Neural crest cell (in vitro differentiated cells): ENCODE results near the gene VANGL2. TPM values are rescaled to one million over a fixed set of nuclear protein-coding genes. Genes with fewer than 3 reads are reported as not detected.
"Not testable (repeated sequence)": the region's sequence is repeated elsewhere in the genome, so short reads cannot be mapped to it uniquely, and the experiment has no call there.

ENCODE experiments used
- DNase-seq: peaks from one replicate; pipeline ENCODE4 v3.0.0; 2021; ENCODE audit warnings: low read depth, mixed read lengths, low spot score
- H3K27ac Mint-ChIP-seq: one replicate; pipeline ENCODE4 v1.8.0; 2021; ENCODE audit warnings: mild to moderate bottlenecking, mixed read lengths; ENCODE audit not compliant: unreplicated experiment
- H3K27me3 Mint-ChIP-seq: 2 replicates; pipeline ENCODE4 v1.8.0; 2021; ENCODE audit warnings: low read depth, mild to moderate bottlenecking, mixed read lengths
- H3K36me3 Mint-ChIP-seq: 2 replicates; pipeline ENCODE4 v1.8.0; 2021; ENCODE audit warnings: low read depth, mild to moderate bottlenecking, mixed read lengths
- H3K4me1 Mint-ChIP-seq: 2 replicates; pipeline ENCODE4 v1.8.0; 2021; ENCODE audit warnings: mixed read lengths
- H3K4me3 Mint-ChIP-seq: one replicate; pipeline ENCODE4 v1.8.0; 2021; ENCODE audit warnings: mild to moderate bottlenecking, mixed read lengths
- H3K9me3 Mint-ChIP-seq: 2 replicates; pipeline ENCODE4 v1.8.0; 2021; ENCODE audit warnings: mixed read lengths
- total RNA-seq: library from RNA; stranded (reverse); gene quantifications from 2 replicates; pipeline ENCODE4 v1.2.1, GENCODE V29; 2021
- TF ChIP-seq, protein P1 (sequence below): fragments of 200-600 bp; sonication (generic); conservative IDR thresholded peaks from 2 replicates; pipeline ENCODE4 v1.5.0; 2021; ENCODE audit warnings: antibody characterized with exemption, mild to moderate bottlenecking

The VANGL2 gene
- total RNA-seq, 1 donor from 2014 or later: 109 TPM

DNA sequence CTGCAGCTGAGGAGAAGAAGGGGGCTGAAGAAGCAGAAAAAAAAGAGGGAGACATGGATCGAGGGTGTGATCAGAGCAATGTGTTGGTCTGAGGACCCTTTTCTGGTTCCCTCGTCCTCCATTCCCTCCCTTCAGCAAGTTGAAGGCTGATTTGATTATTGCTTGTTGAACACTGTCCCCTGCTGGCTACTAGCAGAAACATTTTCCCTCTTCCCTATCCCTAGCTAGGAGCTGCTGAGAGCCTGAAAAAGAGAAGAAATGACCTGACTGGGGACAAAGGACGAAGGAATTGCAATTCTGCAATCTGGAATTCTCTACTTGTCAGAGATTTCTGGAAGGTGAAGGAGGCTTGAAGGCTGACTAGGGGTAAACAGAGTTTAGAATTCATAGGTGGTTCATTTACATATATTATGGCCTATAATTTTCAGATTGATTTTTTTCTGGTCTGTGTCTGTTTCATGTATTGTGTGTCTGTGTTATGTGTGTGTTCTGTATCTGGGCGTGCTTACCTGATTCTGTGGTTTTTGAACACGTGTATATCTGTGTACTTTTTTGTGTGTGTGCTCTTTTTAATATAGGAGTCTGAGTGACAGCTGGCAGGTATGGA, 23.7 kb upstream of the VANGL2 start:
- Mint-ChIP-seq H3K27me3 (no peaks in the 10 kb centered on the region), H3K4me1 (peaks cover 35% of the 10 kb centered on the region), H3K4me3 (peak overlapping the region; percentile 65), H3K27ac (peak overlapping the region; percentile 88), H3K9me3 (no peaks in the 10 kb centered on the region), H3K36me3 (no peaks in the 10 kb centered on the region)
- DNase-seq: peak; percentile 36
- TF ChIP-seq, protein P1, sequence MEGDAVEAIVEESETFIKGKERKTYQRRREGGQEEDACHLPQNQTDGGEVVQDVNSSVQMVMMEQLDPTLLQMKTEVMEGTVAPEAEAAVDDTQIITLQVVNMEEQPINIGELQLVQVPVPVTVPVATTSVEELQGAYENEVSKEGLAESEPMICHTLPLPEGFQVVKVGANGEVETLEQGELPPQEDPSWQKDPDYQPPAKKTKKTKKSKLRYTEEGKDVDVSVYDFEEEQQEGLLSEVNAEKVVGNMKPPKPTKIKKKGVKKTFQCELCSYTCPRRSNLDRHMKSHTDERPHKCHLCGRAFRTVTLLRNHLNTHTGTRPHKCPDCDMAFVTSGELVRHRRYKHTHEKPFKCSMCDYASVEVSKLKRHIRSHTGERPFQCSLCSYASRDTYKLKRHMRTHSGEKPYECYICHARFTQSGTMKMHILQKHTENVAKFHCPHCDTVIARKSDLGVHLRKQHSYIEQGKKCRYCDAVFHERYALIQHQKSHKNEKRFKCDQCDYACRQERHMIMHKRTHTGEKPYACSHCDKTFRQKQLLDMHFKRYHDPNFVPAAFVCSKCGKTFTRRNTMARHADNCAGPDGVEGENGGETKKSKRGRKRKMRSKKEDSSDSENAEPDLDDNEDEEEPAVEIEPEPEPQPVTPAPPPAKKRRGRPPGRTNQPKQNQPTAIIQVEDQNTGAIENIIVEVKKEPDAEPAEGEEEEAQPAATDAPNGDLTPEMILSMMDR: peak; percentile 89

DNA sequence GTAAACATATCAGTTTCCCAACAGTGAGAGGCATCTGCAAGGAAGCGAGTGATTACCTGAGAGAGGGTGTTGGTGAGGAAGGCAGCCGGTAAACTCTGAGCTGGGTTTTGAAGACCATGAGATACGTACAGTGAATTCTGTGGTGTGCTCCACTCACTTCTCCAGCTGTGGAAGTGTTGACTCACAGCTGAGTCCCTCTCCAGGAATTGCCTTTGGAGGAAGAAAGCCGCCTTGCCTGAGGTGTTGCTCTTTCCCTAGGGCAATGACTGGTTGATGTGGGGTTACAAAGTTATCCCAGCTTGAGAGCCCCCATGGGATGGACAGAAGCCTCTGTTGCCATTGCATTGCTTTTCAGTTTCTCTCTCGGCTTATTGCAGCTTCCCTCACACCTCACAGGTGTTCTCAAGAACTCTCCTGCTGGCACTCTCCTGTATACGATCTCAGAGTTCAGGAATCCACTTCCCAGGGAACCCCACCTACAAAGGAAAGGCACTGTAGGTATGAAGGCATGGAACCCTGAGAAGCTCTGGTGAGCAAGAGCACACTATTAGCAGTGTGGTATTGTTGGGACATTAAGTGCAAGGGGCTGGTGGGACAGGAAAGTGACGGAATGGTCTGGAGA, 22.7 kb upstream of the VANGL2 start:
- Mint-ChIP-seq H3K9me3 (no peaks in the 10 kb centered on the region), H3K4me3 (no peak overlapping the region), H3K36me3 (no peaks in the 10 kb centered on the region), H3K27ac (peak overlapping the region; percentile 51), H3K4me1 (peaks cover 33% of the 10 kb centered on the region), H3K27me3 (no peaks in the 10 kb centered on the region)
- TF ChIP-seq, protein P1: no peak
- DNase-seq: no peak

DNA sequence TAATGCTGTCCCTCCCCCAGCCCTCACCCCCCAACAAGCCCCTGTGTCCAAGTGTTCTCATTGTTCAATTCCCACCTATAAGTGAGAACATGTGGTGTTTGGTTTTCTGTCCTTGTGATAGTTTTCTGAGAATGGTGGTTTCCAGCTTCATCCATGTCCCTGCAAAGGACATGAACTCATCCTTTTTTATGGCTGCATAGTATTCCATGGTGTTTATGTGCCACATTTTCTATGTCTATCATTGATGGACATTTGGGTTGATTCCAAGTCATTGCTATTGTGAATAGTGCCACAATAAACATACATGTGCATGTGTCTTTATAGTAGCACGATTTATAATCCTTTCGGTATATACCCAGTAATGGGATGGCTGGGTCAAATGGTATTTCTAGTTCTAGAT, 15.6 kb upstream of the VANGL2 start:
- not testable (repeated sequence) for H3K4me3 Mint-ChIP-seq, H3K27me3 Mint-ChIP-seq, H3K27ac Mint-ChIP-seq, H3K4me1 Mint-ChIP-seq, DNase-seq
- H3K36me3 Mint-ChIP-seq: peaks cover 16% of the 10 kb centered on the region
- peaks cover 18% of the 10 kb centered on the region for H3K9me3 Mint-ChIP-seq

DNA sequence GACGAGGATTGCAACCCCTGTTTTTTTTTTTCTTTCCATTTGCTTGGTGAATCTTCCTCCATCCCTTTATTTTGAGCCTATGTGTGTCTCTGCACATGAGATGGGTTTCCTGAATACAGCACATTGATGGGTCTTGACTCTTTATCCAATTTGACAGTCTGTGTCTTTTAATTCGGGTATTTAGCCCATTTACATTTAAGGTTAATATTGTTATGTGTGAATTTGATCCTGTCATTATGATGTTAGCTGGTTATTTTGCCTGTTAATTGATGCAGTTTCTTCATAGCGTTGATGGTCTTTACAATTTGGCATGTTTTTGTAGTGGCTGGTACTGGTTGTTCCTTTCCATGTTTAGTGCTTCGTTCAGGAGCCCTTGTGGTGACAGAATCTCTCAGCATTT, 12.0 kb upstream of the VANGL2 start:
- H3K4me1 Mint-ChIP-seq, H3K27ac Mint-ChIP-seq, DNase-seq, H3K4me3 Mint-ChIP-seq: not testable (repeated sequence)
- peaks cover 16% of the 10 kb centered on the region for H3K36me3 Mint-ChIP-seq
- peaks cover 13% of the 10 kb centered on the region for H3K27me3 Mint-ChIP-seq
- H3K9me3 Mint-ChIP-seq: peaks cover 18% of the 10 kb centered on the region

DNA sequence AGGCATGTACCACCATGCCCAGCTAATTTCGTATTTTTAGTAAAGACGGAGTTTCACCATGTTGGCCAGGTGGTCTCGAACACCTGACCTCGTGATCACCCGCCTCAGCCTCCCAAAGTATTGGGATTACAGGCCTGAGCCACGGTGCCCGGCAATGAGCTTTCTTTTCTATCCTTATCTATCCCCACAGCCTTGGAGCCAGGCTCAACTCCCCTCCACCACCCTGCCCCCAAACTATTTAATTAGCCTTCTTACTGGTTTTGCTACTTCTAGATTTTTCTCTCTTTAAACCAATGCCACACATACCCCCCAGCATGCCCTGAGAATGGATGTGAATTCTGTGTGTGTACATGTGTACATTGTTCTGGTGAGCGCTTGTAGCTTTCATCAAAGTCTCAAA, 5.7 kb upstream of the VANGL2 start:
- Mint-ChIP-seq H3K27me3 (peaks cover 3% of the 10 kb centered on the region), H3K36me3 (no peaks in the 10 kb centered on the region), H3K27ac (no peak overlapping the region), H3K9me3 (no peaks in the 10 kb centered on the region), H3K4me3 (no peak overlapping the region), H3K4me1 (peaks cover 10% of the 10 kb centered on the region)
- TF ChIP-seq, protein P1: no peak
- no peak for DNase-seq

DNA sequence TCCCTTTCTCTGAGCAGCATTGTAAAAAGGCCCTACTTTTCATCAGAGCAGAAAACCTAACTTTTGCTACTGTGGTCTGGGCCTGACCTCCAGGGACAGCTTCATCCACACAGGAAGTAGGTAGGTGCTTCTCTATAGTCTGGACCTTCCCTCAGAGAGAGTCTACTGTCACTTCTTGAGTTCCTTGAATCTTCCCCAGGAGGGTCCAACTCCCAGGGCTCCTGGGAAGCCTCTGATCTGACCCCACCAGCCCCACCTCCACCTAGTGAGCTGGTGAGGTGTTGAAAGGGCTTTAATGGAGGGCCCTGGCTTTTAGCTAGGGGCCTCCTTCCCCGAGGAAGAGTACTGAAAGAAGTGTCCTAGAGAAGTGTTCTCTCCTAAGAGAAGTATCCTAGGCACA, 2.7 kb upstream of the VANGL2 start:
- Mint-ChIP-seq H3K4me1 (peaks cover 28% of the 10 kb centered on the region), H3K27ac (no peak overlapping the region), H3K4me3 (no peak overlapping the region), H3K27me3 (no peaks in the 10 kb centered on the region), H3K36me3 (no peaks in the 10 kb centered on the region), H3K9me3 (no peaks in the 10 kb centered on the region)
- DNase-seq: no peak
- TF ChIP-seq, protein P1: no peak
